Liver (tissue), 3 donors: ENCODE data around the gene UBALD2.

Experiments
- FOXA1 ChIP-seq: IDR thresholded peaks from 2 replicates; pipeline ENCODE4 v1.6.1; 2016; ENCODE audit warnings: antibody characterized with exemption
- JUND ChIP-seq, 2 donors: IDR thresholded peaks; 2 replicates each; pipeline ENCODE4 v1.6.1; 2016; ENCODE audit warnings: antibody characterized with exemption in 2 of 2
- YY1 ChIP-seq: IDR thresholded peaks from 2 replicates; pipeline ENCODE4 v1.6.1; 2016; ENCODE audit warnings: antibody characterized with exemption, mild to moderate bottlenecking
- TF ChIP-seq, protein P1 (sequence below): fragments of 150-350 bp; IDR thresholded peaks from 2 replicates; pipeline ENCODE4 v1.5.1; 2017; ENCODE audit warnings: improper control_type of control experiment, low read depth, low read length; ENCODE audit not compliant: missing input control
- donor health status: healthy.
- donor health status: healthy.

DNA sequence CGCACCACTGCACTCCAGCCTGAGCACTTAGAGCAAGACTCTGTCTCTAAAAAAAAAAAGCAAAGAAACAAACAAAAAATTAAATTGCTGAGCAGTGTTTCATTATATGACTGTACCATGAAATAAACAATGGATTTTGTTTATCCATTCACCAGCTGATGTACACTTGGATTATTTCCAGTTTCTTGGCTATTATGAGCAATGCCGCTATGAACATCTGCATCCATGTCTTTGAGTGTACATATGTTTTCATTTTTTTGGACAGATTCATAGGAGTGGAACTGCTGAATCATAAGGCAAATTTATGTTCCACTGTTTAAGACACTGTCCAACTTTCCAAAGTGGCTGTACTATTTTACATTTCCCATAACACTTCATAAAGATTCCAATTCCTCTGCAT is 32.8 kb upstream of the UBALD2 start:
- TF ChIP-seq, protein P1, sequence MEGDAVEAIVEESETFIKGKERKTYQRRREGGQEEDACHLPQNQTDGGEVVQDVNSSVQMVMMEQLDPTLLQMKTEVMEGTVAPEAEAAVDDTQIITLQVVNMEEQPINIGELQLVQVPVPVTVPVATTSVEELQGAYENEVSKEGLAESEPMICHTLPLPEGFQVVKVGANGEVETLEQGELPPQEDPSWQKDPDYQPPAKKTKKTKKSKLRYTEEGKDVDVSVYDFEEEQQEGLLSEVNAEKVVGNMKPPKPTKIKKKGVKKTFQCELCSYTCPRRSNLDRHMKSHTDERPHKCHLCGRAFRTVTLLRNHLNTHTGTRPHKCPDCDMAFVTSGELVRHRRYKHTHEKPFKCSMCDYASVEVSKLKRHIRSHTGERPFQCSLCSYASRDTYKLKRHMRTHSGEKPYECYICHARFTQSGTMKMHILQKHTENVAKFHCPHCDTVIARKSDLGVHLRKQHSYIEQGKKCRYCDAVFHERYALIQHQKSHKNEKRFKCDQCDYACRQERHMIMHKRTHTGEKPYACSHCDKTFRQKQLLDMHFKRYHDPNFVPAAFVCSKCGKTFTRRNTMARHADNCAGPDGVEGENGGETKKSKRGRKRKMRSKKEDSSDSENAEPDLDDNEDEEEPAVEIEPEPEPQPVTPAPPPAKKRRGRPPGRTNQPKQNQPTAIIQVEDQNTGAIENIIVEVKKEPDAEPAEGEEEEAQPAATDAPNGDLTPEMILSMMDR, result no peak
- no peak for TF ChIP-seq FOXA1
- TF ChIP-seq JUND (IDR thresholded peaks at IDR 0.05), result no peak
- no peak for TF ChIP-seq YY1
